ENCODE measurements around the gene POLD3.

The POLD3 gene

GRCh38 chr11:74592441-74593362, at the start of gene POLD3:
POLD3 (plus strand) TSS chr11:74592582; CDS start chr11:74592659, 77 bp downstream.
- peak; percentile 97 for DNase-seq

GRCh38 chr11:74543991-74544390, 48.4 kb upstream of the POLD3 start:
- DNase-seq, result peak; percentile 88

GRCh38 chr11:74546752-74547151, 45.6 kb upstream of the POLD3 start:
- peak; percentile 98 for DNase-seq

GRCh38 chr11:74550991-74551753, 41.2 kb upstream of the POLD3 start:
- DNase-seq, result peak; percentile 80

- DNase-seq, result no peak
These were observed 40.6 kb upstream of the POLD3 start for GRCh38 chr11:74551754-74552145.

- no peak for DNase-seq
These were observed 34.9 kb upstream of the POLD3 start for GRCh38 chr11:74557526-74557925.

GRCh38 chr11:74559110-74559933, 33.1 kb upstream of the POLD3 start:
- no peak for DNase-seq

GRCh38 chr11:74559934-74560309, 32.5 kb upstream of the POLD3 start:
- no peak for DNase-seq

GRCh38 chr11:74566146-74566960, 26.0 kb upstream of the POLD3 start:
- no peak for DNase-seq

- DNase-seq, result no peak
These were observed 24.4 kb upstream of the POLD3 start for GRCh38 chr11:74568028-74568427.

GRCh38 chr11:74570266-74571061, 21.9 kb upstream of the POLD3 start:
- peak; percentile 77 for DNase-seq

- no peak for DNase-seq
These were observed 21.4 kb upstream of the POLD3 start for GRCh38 chr11:74571062-74571399.

- DNase-seq, result no peak
These were observed 20.0 kb upstream of the POLD3 start for GRCh38 chr11:74572349-74572748.

- DNase-seq, result no peak
These were observed 17.8 kb upstream of the POLD3 start for GRCh38 chr11:74574563-74574962.

- no peak for DNase-seq
These were observed 16.4 kb upstream of the POLD3 start for GRCh38 chr11:74575999-74576398.

GRCh38 chr11:74577181-74577580, 15.2 kb upstream of the POLD3 start:
- no peak for DNase-seq

- DNase-seq, result peak; percentile 32
These were observed 14.6 kb upstream of the POLD3 start for GRCh38 chr11:74577624-74578396.

GRCh38 chr11:74579577-74580270, 12.7 kb upstream of the POLD3 start:
- DNase-seq, result no peak

- DNase-seq, result no peak
These were observed 10.3 kb upstream of the POLD3 start for GRCh38 chr11:74581954-74582547.
